Thyroid gland (tissue), 4 donors: Measurements from ENCODE around the gene CCDC43. TPM values are rescaled to one million over a fixed set of nuclear protein-coding genes. Genes with fewer than 3 reads are reported as not detected.
"Not testable (repeated sequence)": the region's sequence is repeated elsewhere in the genome, so short reads cannot be mapped to it uniquely, and the experiment has no call there.

Source experiments
- DNase-seq, 2 donors: peaks; one replicate each; pipeline ENCODE4 v3.0.0-alpha.2; 2019
- H3K27ac ChIP-seq, 3 donors: fragments of 200-600 bp; sonication (generic); 1 replicate in 2 of 3; 2 replicates in 1 of 3; pipeline ENCODE4 v1.5.1; 2016 to 2019; ENCODE audit warnings: mild to moderate bottlenecking in 1 of 3, moderate library complexity in 1 of 3
- H3K27me3 ChIP-seq: fragments of 200-600 bp; sonication (generic); one replicate; pipeline ENCODE4 v1.5.1; 2019
- H3K36me3 ChIP-seq, 2 donors: fragments of 200-600 bp; sonication (generic); one replicate each; pipeline ENCODE4 v1.5.1; 2016 to 2019
- H3K4me1 ChIP-seq, 2 donors: fragments of 200-600 bp; sonication (generic); one replicate each; pipeline ENCODE4 v1.5.1; 2017 to 2019
- H3K4me3 ChIP-seq, 3 donors: fragments of 200-600 bp; sonication (generic); replicated peaks in 1 of 3; 1 replicate in 2 of 3; 2 replicates in 1 of 3; pipeline ENCODE4 v1.5.1; 2016; ENCODE audit warnings: mild to moderate bottlenecking in 1 of 3
- H3K9me3 ChIP-seq: fragments of 200-600 bp; sonication (generic); one replicate; pipeline ENCODE4 v1.5.1; 2017
- POLR2A ChIP-seq, 2 donors: fragments of 450-650 bp; IDR thresholded peaks; one replicate each; pipeline ENCODE4 v1.6.1; 2017; ENCODE audit warnings: antibody characterized with exemption in 2 of 2, mild to moderate bottlenecking in 2 of 2, moderate library complexity in 1 of 2
- WGBS, 2 donors: methylation state at CpG; one replicate each; pipeline ENCODE4 v1.1.5; 2017; 5-methylcytosine and 5-hydroxymethylcytosine counted together
- intact Hi-C: fragments of 100-400 bp; cut with DNase I; formaldehyde crosslinking; loops from one replicate; pipeline ENCODE4 v1.15.1; 2023
- total RNA-seq, 4 donors: library from RNA; depleted of rRNA; stranded (reverse); fragments of >200 nt; gene quantifications; one replicate each; pipeline ENCODE4 v1.2.3, GENCODE V29; 2016
- TF ChIP-seq, protein P1 (sequence below), 6 experiments: fragments of 200-600 bp in 3 of 6; fragments of 450-650 bp in 3 of 6; sonication (generic) in 3 of 6; IDR thresholded peaks; one replicate each; pipeline ENCODE4 v1.5.1; 2016 to 2019; ENCODE audit warnings: antibody characterized with exemption in 6 of 6, mild to moderate bottlenecking in 2 of 6, inconsistent platforms in 1 of 6, moderate library complexity in 1 of 6

CCDC43 gene
- total RNA-seq, 4 donors from 2014 or later = 15.7 to 21.0 (median 18.8) TPM

DNA sequence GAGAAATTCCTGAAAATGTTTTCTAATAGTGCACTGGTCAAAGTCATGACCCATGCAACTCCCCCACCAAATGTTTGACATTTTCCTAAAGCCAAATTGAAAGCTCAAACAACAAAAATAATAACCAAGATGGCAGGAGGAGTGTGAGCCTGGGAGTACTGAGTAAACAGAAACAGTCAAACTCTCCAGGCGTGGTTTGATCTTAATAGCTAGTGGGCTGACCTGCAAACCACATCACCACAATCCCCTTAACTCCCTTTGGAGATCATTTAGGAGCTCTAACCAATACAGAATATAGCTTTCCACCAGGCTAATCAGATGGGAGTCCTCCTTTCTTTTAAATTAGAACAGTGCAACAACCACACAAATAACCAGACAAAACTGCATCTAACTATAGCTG is 52.5 kb downstream of the CCDC43 start:
- Histone ChIP-seq H3K27me3 (no peaks in the 10 kb centered on the region), H3K4me3 (no peak overlapping the region), H3K36me3 (no peaks in the 10 kb centered on the region), H3K9me3 (no peaks in the 10 kb centered on the region), H3K4me1 (no peaks in the 10 kb centered on the region), H3K27ac (no peak overlapping the region)
- WGBS, 2 donors = 85 to 93% methylated on average over 1 of the region's 1 CpG
- no peak for TF ChIP-seq POLR2A (IDR thresholded peaks at IDR 0.05)
- TF ChIP-seq, protein P1, sequence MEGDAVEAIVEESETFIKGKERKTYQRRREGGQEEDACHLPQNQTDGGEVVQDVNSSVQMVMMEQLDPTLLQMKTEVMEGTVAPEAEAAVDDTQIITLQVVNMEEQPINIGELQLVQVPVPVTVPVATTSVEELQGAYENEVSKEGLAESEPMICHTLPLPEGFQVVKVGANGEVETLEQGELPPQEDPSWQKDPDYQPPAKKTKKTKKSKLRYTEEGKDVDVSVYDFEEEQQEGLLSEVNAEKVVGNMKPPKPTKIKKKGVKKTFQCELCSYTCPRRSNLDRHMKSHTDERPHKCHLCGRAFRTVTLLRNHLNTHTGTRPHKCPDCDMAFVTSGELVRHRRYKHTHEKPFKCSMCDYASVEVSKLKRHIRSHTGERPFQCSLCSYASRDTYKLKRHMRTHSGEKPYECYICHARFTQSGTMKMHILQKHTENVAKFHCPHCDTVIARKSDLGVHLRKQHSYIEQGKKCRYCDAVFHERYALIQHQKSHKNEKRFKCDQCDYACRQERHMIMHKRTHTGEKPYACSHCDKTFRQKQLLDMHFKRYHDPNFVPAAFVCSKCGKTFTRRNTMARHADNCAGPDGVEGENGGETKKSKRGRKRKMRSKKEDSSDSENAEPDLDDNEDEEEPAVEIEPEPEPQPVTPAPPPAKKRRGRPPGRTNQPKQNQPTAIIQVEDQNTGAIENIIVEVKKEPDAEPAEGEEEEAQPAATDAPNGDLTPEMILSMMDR (IDR thresholded peaks at IDR 0.05) = no peak
- DNase-seq = no peak
- intact Hi-C loops = loop anchor here (5.0 kb wide), 1 partner anchor 105 kb away; no protein-coding TSS in a partner anchor

DNA sequence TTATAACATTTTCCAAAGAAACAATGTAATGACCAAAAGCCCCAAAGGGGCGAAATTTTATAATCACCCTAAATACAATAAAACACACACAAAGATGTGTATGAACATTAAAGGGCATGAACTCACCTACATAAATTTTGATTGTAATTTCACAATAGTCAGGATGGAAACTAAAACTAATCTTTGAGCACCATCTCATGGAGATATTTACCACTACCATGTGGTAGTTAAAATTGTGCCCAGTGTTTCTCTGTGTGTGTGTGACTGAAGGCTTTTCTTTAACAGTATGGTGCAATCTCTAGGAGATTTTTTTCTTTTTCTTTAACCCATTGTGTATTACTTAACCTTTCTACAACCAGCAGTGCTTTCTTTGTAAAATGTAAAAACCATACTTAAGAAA is 53.0 kb downstream of the CCDC43 start:
- Histone ChIP-seq H3K4me1 (no peaks in the 10 kb centered on the region), H3K9me3 (no peaks in the 10 kb centered on the region), H3K27ac (no peak overlapping the region), H3K27me3 (no peaks in the 10 kb centered on the region), H3K4me3 (no peak overlapping the region), H3K36me3 (no peaks in the 10 kb centered on the region)
- DNase-seq = no peak
- WGBS, 2 donors = 61 to 64% methylated on average over 1 of the region's 1 CpG
- intact Hi-C loops = loop anchor here (5.0 kb wide), 1 partner anchor 104 kb away; no protein-coding TSS in a partner anchor
- TF ChIP-seq, protein P1 (IDR thresholded peaks at IDR 0.05) = peak in 4 of 6 experiments; percentile 20 to 57 (median 49)
- no peak for TF ChIP-seq POLR2A (IDR thresholded peaks at IDR 0.05)

DNA sequence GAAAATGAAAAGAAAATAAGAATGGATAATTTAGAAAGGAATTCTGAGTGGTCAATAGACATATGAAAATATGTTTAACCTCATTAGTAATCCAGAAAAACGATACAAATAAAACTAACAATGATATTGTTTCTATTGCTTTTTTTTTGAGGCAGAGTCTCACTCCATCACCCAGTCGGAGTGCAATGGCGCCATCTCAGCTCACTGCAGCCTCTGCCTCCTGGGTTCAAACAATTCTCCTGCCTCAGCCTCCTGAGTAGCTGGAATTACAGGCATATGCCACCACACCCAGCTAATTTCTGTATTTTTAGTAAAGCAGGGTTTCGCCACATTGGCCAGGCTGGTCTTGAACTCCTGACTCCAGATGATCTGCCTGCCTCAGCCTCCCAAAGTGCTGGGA is 55.2 kb downstream of the CCDC43 start:
- intact Hi-C loops, H3K27me3 ChIP-seq, H3K9me3 ChIP-seq, H3K27ac ChIP-seq, DNase-seq, H3K36me3 ChIP-seq, H3K4me1 ChIP-seq, H3K4me3 ChIP-seq: not testable (repeated sequence)
- WGBS, 2 donors = 59 to 67% methylated on average over 4 of the region's 4 CpGs

DNA sequence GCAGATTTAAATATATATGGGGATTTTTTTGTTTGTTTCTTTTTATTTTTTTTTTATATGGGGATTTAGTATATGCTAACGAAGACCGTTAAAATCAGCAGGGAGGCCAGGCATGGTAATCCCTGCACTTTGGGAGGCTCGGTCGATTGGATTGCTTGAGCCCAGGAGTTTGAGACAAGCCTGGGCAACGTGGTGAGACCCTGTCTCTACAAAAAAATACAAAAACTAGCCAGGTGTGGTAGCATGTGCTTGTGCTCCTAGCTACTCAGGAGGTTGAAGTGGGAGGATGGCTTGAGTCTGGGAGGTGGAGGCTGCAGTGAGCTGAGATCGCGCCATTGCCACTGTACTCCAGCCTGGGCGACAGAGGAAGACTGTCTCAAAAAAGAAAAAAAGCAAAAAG is 55.6 kb downstream of the CCDC43 start:
- H3K4me3 ChIP-seq = no peak overlapping the region
- H3K9me3 ChIP-seq = no peaks in the 10 kb centered on the region
- 71 to 76% methylated on average over 8 of the region's 8 CpGs for WGBS, 2 donors
- no peaks in the 10 kb centered on the region for H3K27me3 ChIP-seq
- no peaks in the 10 kb centered on the region for H3K36me3 ChIP-seq
- no peak for DNase-seq
- TF ChIP-seq POLR2A (IDR thresholded peaks at IDR 0.05) = no peak
- TF ChIP-seq, protein P1 (IDR thresholded peaks at IDR 0.05) = no peak
- intact Hi-C loops = no loop called here
- H3K27ac ChIP-seq = no peak overlapping the region
- H3K4me1 ChIP-seq = no peaks in the 10 kb centered on the region

DNA sequence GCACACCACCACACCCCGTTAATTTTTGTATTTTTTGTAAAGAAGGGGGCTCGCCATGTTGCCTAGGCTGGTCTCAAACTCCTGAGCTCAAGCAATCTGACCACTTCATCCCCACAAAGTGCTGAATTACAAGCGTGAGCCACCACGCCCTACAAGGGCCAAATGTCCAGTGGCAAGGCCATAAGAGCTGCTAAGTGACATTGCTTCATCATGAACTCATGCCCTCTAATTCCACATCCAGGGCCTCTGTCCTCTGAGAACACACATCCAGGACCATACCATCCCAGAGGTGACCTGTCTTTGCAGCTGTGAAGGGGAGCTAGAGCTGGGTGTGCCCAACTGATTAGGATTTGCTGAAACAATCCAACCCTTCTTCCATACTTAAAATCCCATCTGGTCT is 58.9 kb downstream of the CCDC43 start:
- no peak for DNase-seq
- TF ChIP-seq POLR2A (IDR thresholded peaks at IDR 0.05) = no peak
- TF ChIP-seq, protein P1 (IDR thresholded peaks at IDR 0.05) = no peak
- Histone ChIP-seq H3K27ac (no peak overlapping the region), H3K27me3 (no peaks in the 10 kb centered on the region), H3K36me3 (no peaks in the 10 kb centered on the region), H3K4me3 (no peak overlapping the region), H3K4me1 (peaks cover 6 to 16% of the 10 kb centered on the region in 2 donors), H3K9me3 (no peaks in the 10 kb centered on the region)
- WGBS, 2 donors = 80 to 86% methylated on average over 4 of the region's 4 CpGs
- intact Hi-C loops = no loop called here

DNA sequence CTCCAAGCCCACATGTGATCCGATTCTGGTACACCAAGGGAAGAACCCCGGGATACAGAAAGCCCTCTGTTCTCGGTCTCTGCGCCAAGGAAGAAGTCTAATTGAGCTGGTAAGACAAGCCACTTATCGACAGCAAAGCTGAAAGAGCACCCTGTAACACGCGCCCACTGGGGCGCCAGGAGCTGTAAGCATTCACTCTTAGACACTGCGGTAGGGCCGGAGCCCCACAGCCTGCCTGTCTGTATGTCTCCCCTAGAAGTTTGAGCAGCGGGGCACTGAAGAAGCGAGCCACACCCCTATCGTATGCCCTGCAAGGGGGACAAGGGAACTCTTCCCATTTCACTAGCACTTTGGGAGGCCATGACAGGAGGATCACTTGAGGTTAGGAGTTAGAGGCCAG is 60.3 kb downstream of the CCDC43 start:
- intact Hi-C loops = no loop called here
- peak overlapping the region in 2 of 3 donors; percentile 58 to 74 for H3K27ac ChIP-seq
- no peaks in the 10 kb centered on the region for H3K9me3 ChIP-seq
- no peak for DNase-seq
- H3K4me3 ChIP-seq = no peak overlapping the region
- 92 to 95% methylated on average over 12 to 13 of the region's 13 CpGs for WGBS, 2 donors
- no peaks in the 10 kb centered on the region for H3K36me3 ChIP-seq
- peaks cover 6 to 16% of the 10 kb centered on the region in 2 donors for H3K4me1 ChIP-seq
- H3K27me3 ChIP-seq = no peaks in the 10 kb centered on the region
- no peak for TF ChIP-seq POLR2A (IDR thresholded peaks at IDR 0.05)
- TF ChIP-seq, protein P1 (IDR thresholded peaks at IDR 0.05) = no peak
